Colonic mucosa (tissue), 4 donors: ENCODE results near the gene MTR. TPM values are rescaled to one million over a fixed set of nuclear protein-coding genes. Genes with fewer than 3 reads are reported as not detected.

Source experiments
- DNase-seq: peaks from one replicate; pipeline ENCODE4 v3.0.0-alpha.2; 2020
- H3K27ac ChIP-seq: fragments of 200-600 bp; one replicate; pipeline ENCODE4 v1.8.0; 2021
- H3K27me3 ChIP-seq: fragments of 200-600 bp; one replicate; pipeline ENCODE4 v1.8.0; 2021
- H3K36me3 ChIP-seq: fragments of 200-600 bp; one replicate; pipeline ENCODE4 v1.8.0; 2021
- H3K4me1 ChIP-seq: fragments of 200-600 bp; one replicate; pipeline ENCODE4 v1.8.0; 2021; ENCODE audit warnings: mild to moderate bottlenecking
- H3K4me3 ChIP-seq: fragments of 200-600 bp; one replicate; pipeline ENCODE4 v1.8.0; 2021
- H3K9ac ChIP-seq, 2 donors: one replicate each; pipeline ENCODE4 v1.7.0; 2013; ENCODE audit warnings: control low read depth in 2 of 2, low read depth in 2 of 2, low read length in 2 of 2
- H3K9me3 ChIP-seq: fragments of 200-600 bp; one replicate; pipeline ENCODE4 v1.8.0; 2021
- intact Hi-C: fragments of 100-400 bp; cut with DNase I; formaldehyde crosslinking; loops from one replicate; pipeline ENCODE4 v1.14.1; 2022
- total RNA-seq, 2 donors: library from RNA; stranded (reverse); fragmentation: NEBNext Ultra II Directional in 1 of 2; extraction: Animal tissue kit (Norgen Biotek cat#: 25700) in 1 of 2; gene quantifications; one replicate each; pipeline ENCODE4 v1.2.1, GENCODE V29; 2021
- TF ChIP-seq, protein P1 (sequence below): fragments of 200-600 bp; IDR thresholded peaks from one replicate; pipeline ENCODE4 v1.8.0; 2022; ENCODE audit warnings: antibody characterized with exemption, mild to moderate bottlenecking
- donor health status: healthy.
- donor health status: DM: no; HTN: no; CAD: no.
- donor health status: DM: no; HTN: no; CAD: no.

MTR gene
- total RNA-seq, 2 donors from 2014 or later = 20.5 to 24.4 TPM

DNA sequence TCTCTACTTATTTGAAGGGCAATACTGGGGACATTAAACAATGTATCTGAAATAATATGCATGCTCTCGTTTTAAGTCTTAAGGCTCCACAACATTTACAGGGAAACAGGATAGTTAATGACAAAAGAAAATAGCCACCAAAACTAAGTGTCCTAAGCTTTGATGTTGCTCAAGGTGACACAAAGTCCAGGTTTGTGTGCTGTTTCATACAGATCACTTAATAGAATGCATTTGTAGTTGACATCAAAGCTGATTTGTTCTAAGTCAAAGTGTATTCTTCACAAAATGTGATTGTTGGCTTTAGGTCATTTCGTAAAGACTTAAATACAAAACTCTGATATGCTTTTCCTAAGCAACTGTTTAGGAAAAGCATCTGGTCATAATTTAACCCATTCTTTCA, 37.5 kb upstream of the MTR start:
- Histone ChIP-seq H3K27ac (no peak overlapping the region), H3K9me3 (no peaks in the 10 kb centered on the region), H3K4me3 (no peak overlapping the region), H3K9ac (no peak overlapping the region), H3K36me3 (no peaks in the 10 kb centered on the region), H3K4me1 (no peaks in the 10 kb centered on the region), H3K27me3 (no peaks in the 10 kb centered on the region)
- DNase-seq = no peak
- intact Hi-C loops = loop anchor here (2.0 kb wide), 1 partner anchor 111 kb away; no protein-coding TSS in a partner anchor
- TF ChIP-seq, protein P1, sequence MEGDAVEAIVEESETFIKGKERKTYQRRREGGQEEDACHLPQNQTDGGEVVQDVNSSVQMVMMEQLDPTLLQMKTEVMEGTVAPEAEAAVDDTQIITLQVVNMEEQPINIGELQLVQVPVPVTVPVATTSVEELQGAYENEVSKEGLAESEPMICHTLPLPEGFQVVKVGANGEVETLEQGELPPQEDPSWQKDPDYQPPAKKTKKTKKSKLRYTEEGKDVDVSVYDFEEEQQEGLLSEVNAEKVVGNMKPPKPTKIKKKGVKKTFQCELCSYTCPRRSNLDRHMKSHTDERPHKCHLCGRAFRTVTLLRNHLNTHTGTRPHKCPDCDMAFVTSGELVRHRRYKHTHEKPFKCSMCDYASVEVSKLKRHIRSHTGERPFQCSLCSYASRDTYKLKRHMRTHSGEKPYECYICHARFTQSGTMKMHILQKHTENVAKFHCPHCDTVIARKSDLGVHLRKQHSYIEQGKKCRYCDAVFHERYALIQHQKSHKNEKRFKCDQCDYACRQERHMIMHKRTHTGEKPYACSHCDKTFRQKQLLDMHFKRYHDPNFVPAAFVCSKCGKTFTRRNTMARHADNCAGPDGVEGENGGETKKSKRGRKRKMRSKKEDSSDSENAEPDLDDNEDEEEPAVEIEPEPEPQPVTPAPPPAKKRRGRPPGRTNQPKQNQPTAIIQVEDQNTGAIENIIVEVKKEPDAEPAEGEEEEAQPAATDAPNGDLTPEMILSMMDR = no peak

DNA sequence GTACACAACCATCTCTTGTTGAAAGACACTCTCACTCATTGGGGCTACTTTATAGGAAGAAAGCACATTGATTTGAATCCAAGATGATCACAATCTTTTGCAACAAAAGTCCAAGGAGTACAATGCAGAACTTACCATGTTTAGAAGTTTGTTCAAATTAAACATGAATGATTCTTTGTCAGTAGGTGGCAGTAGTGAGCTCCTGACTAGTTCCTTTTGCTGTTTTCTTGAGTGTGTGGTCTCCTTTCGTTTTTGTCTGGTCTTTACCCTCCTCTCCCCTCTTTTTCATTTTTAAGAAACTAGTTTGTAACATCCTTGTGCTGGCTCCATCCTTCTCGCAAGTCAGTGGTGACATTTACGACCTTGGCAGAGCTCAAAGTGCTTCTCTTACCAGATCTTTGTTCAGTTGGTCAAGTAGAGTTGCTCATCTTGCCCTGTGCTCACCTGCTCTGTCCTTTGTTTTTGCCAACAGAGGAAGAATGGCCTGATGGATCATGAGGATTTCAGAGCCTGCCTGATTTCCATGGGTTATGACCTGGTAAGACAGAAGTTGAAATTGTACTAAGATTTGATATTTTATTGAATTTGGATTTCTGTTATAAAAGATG, 35.7 kb upstream of the MTR start:
- H3K27ac ChIP-seq = no peak overlapping the region
- H3K9me3 ChIP-seq = no peaks in the 10 kb centered on the region
- H3K27me3 ChIP-seq = no peaks in the 10 kb centered on the region
- no peaks in the 10 kb centered on the region for H3K36me3 ChIP-seq
- DNase-seq = no peak
- H3K4me3 ChIP-seq = no peak overlapping the region
- H3K4me1 ChIP-seq = no peaks in the 10 kb centered on the region
- H3K9ac ChIP-seq = no peak overlapping the region
- TF ChIP-seq, protein P1 = peak; percentile 57
- intact Hi-C loops = loop anchor here (2.0 kb wide), 1 partner anchor 109 kb away; no protein-coding TSS in a partner anchor

DNA sequence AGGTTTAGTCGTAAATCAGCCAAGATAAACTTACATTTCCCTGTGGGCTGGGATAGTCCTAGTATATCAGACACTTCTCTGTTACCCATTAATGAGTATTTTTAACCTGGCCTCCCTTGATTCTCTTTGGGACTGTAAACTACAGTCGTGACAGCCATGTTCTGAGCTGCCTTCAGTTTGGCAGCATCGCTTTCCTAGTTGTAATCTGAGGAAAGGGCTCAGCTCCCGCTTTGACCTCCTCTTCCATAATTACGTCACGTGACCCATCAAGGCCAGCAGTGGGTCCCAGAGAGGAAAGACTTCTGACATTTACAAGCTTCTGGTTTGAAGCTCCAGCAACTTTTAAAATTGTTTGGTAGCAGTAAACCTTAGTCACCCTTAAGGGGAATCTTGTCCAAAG, 34.6 kb upstream of the MTR start:
- H3K27me3 ChIP-seq = no peaks in the 10 kb centered on the region
- no peak overlapping the region for H3K4me3 ChIP-seq
- TF ChIP-seq, protein P1 = no peak
- H3K9ac ChIP-seq = no peak overlapping the region
- H3K27ac ChIP-seq = no peak overlapping the region
- no peaks in the 10 kb centered on the region for H3K4me1 ChIP-seq
- no peak for DNase-seq
- no peaks in the 10 kb centered on the region for H3K9me3 ChIP-seq
- no peaks in the 10 kb centered on the region for H3K36me3 ChIP-seq
- intact Hi-C loops = loop anchor here (10.0 kb wide), 1 partner anchor 156 kb away; the partner anchor contains the start of gene HEATR1

DNA sequence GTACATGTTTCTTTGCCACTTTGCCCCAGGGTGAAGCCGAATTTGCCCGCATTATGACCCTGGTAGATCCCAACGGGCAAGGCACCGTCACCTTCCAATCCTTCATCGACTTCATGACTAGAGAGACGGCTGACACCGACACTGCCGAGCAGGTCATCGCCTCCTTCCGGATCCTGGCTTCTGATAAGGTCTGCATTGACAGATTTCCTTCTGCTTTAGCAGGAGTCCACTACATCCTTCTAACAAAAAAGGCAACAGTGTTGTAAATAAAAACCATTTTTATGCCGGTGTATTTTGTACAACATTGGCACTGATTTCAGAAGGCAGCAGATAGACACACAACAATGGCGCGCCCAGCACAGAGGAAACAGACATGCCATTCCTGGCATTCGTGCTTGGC, 34.1 kb upstream of the MTR start:
- Histone ChIP-seq H3K9me3 (no peaks in the 10 kb centered on the region), H3K9ac (no peak overlapping the region), H3K27me3 (no peaks in the 10 kb centered on the region), H3K4me3 (no peak overlapping the region), H3K36me3 (no peaks in the 10 kb centered on the region), H3K27ac (no peak overlapping the region), H3K4me1 (no peaks in the 10 kb centered on the region)
- TF ChIP-seq, protein P1 = no peak
- DNase-seq = no peak
- intact Hi-C loops = loop anchor here (10.0 kb wide), 1 partner anchor 156 kb away; the partner anchor contains the start of gene HEATR1

DNA sequence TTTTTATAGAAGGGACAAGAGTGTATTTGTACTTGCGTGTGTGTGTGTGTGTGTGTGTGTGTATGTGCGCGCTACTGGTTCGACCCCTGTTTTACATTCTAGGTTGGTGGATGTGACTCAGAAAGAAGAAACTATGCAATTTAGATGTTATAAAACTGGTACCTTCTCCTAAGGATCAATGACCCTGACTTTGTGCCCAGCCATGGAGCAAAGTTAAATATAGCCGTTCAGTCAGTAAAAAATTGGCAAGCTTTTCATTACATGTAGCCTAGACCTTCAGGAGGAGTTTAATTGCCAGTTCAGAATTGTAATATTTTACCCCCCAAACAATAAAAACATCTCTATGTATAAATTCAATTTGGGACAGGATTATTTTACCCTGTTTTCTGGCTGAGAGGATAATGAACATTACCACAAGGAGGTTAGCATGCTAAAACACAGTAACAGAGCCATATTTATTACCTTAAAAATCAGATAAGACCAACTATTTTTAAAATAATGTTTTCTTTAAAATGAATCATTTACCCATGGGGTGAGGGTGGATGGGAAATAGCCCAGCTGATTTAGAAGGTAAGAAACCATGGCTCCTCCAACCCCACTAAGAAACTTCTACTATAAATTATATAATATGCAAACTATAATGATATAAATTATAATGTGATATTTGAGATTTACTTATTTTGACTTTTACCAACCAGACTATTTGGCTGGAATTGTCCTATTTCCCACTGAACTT, 33.5 kb upstream of the MTR start:
- DNase-seq = no peak
- no peaks in the 10 kb centered on the region for H3K27me3 ChIP-seq
- no peaks in the 10 kb centered on the region for H3K36me3 ChIP-seq
- intact Hi-C loops = loop anchor here (10.0 kb wide), 1 partner anchor 157 kb away; the partner anchor contains the start of gene HEATR1
- no peaks in the 10 kb centered on the region for H3K9me3 ChIP-seq
- no peaks in the 10 kb centered on the region for H3K4me1 ChIP-seq
- TF ChIP-seq, protein P1 = no peak
- no peak overlapping the region for H3K27ac ChIP-seq
- no peak overlapping the region for H3K9ac ChIP-seq
- no peak overlapping the region for H3K4me3 ChIP-seq
